ENCODE data around the gene ANO10. TPM values are rescaled to one million over a fixed set of nuclear protein-coding genes. Genes with fewer than 3 reads are reported as not detected.

Gene ANO10
- polyA plus RNA-seq, 3 donors: 11.2 to 24.8 (median 21.6) TPM

DNA sequence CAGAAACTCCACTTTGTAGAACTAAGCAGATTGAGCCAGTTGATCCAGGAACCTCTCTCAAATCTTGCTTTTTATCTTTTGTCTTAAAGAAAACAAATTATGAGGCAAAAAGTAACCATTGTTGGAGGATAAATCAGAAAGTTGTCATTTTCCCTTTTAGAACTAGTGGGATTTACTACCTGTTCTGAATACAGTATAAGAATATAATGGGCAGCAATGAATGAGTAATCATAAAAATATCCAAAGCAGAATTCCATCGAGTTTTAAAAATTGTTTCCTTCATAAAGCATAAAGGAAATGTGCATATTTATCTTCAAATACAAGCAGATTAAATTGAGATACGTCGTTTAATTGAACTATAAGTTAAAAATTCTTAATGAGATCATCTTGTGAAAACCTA, 15.9 kb upstream of the ANO10 start:
- Histone ChIP-seq H3K27me3 (ENCODE audit: control insufficient read depth in 2 of 2, insufficient read depth in 2 of 2, low read length in 2 of 2) (no peaks in the 10 kb centered on the region), H3K9me3 (replicated peaks in 1 of 2; ENCODE audit: control insufficient read depth in 1 of 2, insufficient read depth in 1 of 2, low read length in 2 of 2) (no peaks in the 10 kb centered on the region), H2AFZ (ENCODE audit: insufficient read depth, low read depth, low read length, poor library complexity, severe bottlenecking) (no peak overlapping the region), H4K20me1 (ENCODE audit: insufficient read depth, low read length) (no peaks in the 10 kb centered on the region), H3K4me3 (replicated peaks in 1 of 3; ENCODE audit: low read depth in 2 of 3, low read length in 3 of 3) (no peak overlapping the region), H3K27ac (ENCODE audit: low read depth in 1 of 2, low read length in 2 of 2) (no peak overlapping the region), H3K4me2 (replicated peaks; ENCODE audit: extremely low read depth, low read length, poor library complexity, severe bottlenecking) (no peak overlapping the region), H3K4me1 (ENCODE audit: control insufficient read depth in 1 of 2, insufficient read depth in 2 of 2, low read length in 2 of 2) (peaks cover 36 to 44% of the 10 kb centered on the region in 2 donors), H3K9ac (ENCODE audit: insufficient read depth, low read length, poor library complexity, severe bottlenecking) (no peak overlapping the region), H3K36me3 (replicated peaks in 1 of 2; ENCODE audit: control insufficient read depth in 1 of 2, insufficient read depth in 2 of 2, low read length in 2 of 2) (no peaks in the 10 kb centered on the region), H3K79me2 (ENCODE audit: insufficient read depth, low read length) (no peaks in the 10 kb centered on the region)
- H3K27me3 Mint-ChIP-seq (ENCODE audit: low read depth in 3 of 3): peaks cover 0 to 2% (median 1%) of the 10 kb centered on the region in 3 donors
- DNase-seq: no peak
- peaks cover 0 to 2% (median 0%) of the 10 kb centered on the region in 7 donors for H3K9me3 Mint-ChIP-seq
- no peak overlapping the region for H3K27ac Mint-ChIP-seq
- no CpG with 5 or more reads among the region's 3 CpGs for WGBS (ENCODE audit: insufficient coverage)
- intact Hi-C loops (cut with micrococcal nuclease): no loop called here
- peaks cover 35% of the 10 kb centered on the region for H3K4me1 Mint-ChIP-seq
- no peak overlapping the region for H3K4me3 Mint-ChIP-seq
- TF ChIP-seq, protein P1, sequence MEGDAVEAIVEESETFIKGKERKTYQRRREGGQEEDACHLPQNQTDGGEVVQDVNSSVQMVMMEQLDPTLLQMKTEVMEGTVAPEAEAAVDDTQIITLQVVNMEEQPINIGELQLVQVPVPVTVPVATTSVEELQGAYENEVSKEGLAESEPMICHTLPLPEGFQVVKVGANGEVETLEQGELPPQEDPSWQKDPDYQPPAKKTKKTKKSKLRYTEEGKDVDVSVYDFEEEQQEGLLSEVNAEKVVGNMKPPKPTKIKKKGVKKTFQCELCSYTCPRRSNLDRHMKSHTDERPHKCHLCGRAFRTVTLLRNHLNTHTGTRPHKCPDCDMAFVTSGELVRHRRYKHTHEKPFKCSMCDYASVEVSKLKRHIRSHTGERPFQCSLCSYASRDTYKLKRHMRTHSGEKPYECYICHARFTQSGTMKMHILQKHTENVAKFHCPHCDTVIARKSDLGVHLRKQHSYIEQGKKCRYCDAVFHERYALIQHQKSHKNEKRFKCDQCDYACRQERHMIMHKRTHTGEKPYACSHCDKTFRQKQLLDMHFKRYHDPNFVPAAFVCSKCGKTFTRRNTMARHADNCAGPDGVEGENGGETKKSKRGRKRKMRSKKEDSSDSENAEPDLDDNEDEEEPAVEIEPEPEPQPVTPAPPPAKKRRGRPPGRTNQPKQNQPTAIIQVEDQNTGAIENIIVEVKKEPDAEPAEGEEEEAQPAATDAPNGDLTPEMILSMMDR (IDR thresholded peaks at IDR 0.05): no peak
- H3K36me3 Mint-ChIP-seq: no peaks in the 10 kb centered on the region

DNA sequence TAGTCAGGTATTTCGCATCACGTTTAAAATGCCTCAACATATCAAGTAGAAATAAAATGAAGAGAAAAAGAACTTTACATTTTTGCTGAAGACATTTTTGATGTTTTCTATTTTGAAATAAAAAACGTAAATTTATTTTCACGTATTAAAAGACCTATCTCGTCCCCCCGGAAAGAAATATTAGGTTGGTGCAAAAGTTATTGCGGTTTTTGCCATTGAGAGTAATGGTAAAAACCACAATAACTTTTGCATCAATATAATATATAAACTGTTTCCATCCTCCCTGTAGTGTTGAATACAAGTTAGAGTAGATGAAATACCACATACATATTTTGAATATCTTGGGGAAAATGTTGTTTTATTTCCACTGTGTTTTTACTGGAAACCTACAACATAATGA, 11.2 kb upstream of the ANO10 start:
- no peaks in the 10 kb centered on the region for H3K27me3 ChIP-seq (ENCODE audit: control insufficient read depth in 2 of 2, insufficient read depth in 2 of 2, low read length in 2 of 2)
- intact Hi-C loops (cut with micrococcal nuclease): no loop called here
- H3K27ac Mint-ChIP-seq: no peak overlapping the region
- no peaks in the 10 kb centered on the region for H4K20me1 ChIP-seq (ENCODE audit: insufficient read depth, low read length)
- H2AFZ ChIP-seq (ENCODE audit: insufficient read depth, low read depth, low read length, poor library complexity, severe bottlenecking): no peak overlapping the region
- H3K27ac ChIP-seq (ENCODE audit: low read depth in 1 of 2, low read length in 2 of 2): no peak overlapping the region
- H3K9me3 ChIP-seq (replicated peaks in 1 of 2; ENCODE audit: control insufficient read depth in 1 of 2, insufficient read depth in 1 of 2, low read length in 2 of 2): peaks cover 0 to 4% of the 10 kb centered on the region in 2 donors
- WGBS (ENCODE audit: insufficient coverage): no CpG with 5 or more reads among the region's 7 CpGs
- H3K4me1 ChIP-seq (ENCODE audit: control insufficient read depth in 1 of 2, insufficient read depth in 2 of 2, low read length in 2 of 2): no peaks in the 10 kb centered on the region
- no peak for DNase-seq
- H3K9me3 Mint-ChIP-seq: peaks cover 4 to 9% (median 9%) of the 10 kb centered on the region in 7 donors
- no peak overlapping the region for H3K9ac ChIP-seq (ENCODE audit: insufficient read depth, low read length, poor library complexity, severe bottlenecking)
- TF ChIP-seq, protein P1 (IDR thresholded peaks at IDR 0.05): no peak
- no peaks in the 10 kb centered on the region for H3K4me1 Mint-ChIP-seq
- H3K36me3 Mint-ChIP-seq: no peaks in the 10 kb centered on the region
- no peaks in the 10 kb centered on the region for H3K36me3 ChIP-seq (replicated peaks in 1 of 2; ENCODE audit: control insufficient read depth in 1 of 2, insufficient read depth in 2 of 2, low read length in 2 of 2)
- H3K27me3 Mint-ChIP-seq (ENCODE audit: low read depth in 3 of 3): peaks cover 2 to 4% (median 3%) of the 10 kb centered on the region in 3 donors
- H3K4me3 ChIP-seq (replicated peaks in 1 of 3; ENCODE audit: low read depth in 2 of 3, low read length in 3 of 3): no peak overlapping the region
- no peaks in the 10 kb centered on the region for H3K79me2 ChIP-seq (ENCODE audit: insufficient read depth, low read length)
- H3K4me2 ChIP-seq (replicated peaks; ENCODE audit: extremely low read depth, low read length, poor library complexity, severe bottlenecking): no peak overlapping the region
- no peak overlapping the region for H3K4me3 Mint-ChIP-seq
